UCSD-AML1 (cell line): ENCODE data around the gene SMURF2.

Experiments used
- DNase-seq: peaks from one replicate; lab custom pipeline; 2025; ENCODE audit not compliant: unreplicated experiment; lab: John Stamatoyannopoulos, UW

The SMURF2 gene

GRCh38 chr17:64505340-64506200, 156.5 kb downstream of the SMURF2 start:
- peak; percentile 85 for DNase-seq

- no peak for DNase-seq
Observed at GRCh38 chr17:64504769-64505339, 157.3 kb downstream of the SMURF2 start.

GRCh38 chr17:64503821-64504768, 158.0 kb downstream of the SMURF2 start:
- no peak for DNase-seq

- DNase-seq = no peak
Observed at GRCh38 chr17:64503341-64503740, 158.8 kb downstream of the SMURF2 start.

GRCh38 chr17:64502809-64503208, 159.3 kb downstream of the SMURF2 start:
- no peak for DNase-seq

DNA sequence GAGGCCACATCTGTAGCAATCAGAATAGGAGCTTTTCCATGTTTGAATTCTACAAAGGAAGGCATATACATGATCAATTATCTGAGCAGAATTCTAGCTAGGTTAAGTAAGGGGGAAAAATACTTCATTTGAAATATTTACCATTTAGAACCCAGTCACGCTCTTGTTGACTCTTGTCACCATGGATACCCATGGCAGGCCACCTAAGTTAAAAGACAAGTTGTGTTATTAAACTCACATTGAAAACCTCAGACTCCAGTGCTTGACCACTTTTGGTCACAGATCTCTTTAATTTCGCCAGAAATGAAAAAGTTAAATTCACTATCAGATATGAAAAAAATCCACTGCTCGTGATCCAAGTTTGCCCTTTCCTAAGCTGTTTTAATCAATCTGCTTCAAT, 160.1 kb downstream of the SMURF2 start:
- no peak for DNase-seq

GRCh38 chr17:64500862-64501765, 161.0 kb downstream of the SMURF2 start:
- DNase-seq = no peak

- no peak for DNase-seq
Observed at GRCh38 chr17:64500487-64500859, 161.6 kb downstream of the SMURF2 start.

GRCh38 chr17:64499805-64500486, 162.2 kb downstream of the SMURF2 start:
- no peak for DNase-seq

- DNase-seq = no peak
Observed at GRCh38 chr17:64498308-64499203, 163.6 kb downstream of the SMURF2 start.

- DNase-seq = no peak
Observed at GRCh38 chr17:64497565-64498035, 164.5 kb downstream of the SMURF2 start.

GRCh38 chr17:64496786-64497564, 165.1 kb downstream of the SMURF2 start, which contains the start of gene POLG2:
Gene POLG2 (minus strand): TSS chr17:64497054. CDS start chr17:64496968, 86 bp downstream.
- DNase-seq = peak; percentile 94

GRCh38 chr17:64496348-64496785, 165.7 kb downstream of the SMURF2 start:
- no peak for DNase-seq
